GM23338 (cell line): ENCODE results near the gene PCMT1.

ENCODE experiments used
- CREB1 ChIP-seq: fragments of 250-450 bp; sonication (Bioruptor Pico); IDR thresholded peaks from 2 replicates; pipeline ENCODE4 v1.5.0; 2020; ENCODE audit warnings: low read depth, mild to moderate bottlenecking, moderate library complexity
- CTCF ChIP-seq, 2 experiments: fragments of 200-600 bp in 1 of 2; sonication (generic) in 1 of 2; conservative IDR thresholded peaks; 2 replicates each; pipeline versions ENCODE4 v1.5.1 to v1.6.1; 2016 to 2017; ENCODE audit warnings: antibody characterized with exemption in 2 of 2, low read depth in 2 of 2, mild to moderate bottlenecking in 2 of 2, moderate library complexity in 1 of 2
- ETS1 ChIP-seq: IDR thresholded peaks from 2 replicates; pipeline ENCODE4 v1.6.1; 2016; ENCODE audit warnings: antibody characterized with exemption
- EZH2 ChIP-seq: fragments of 200-600 bp; sonication (generic); IDR thresholded peaks from one replicate; pipeline ENCODE4 v1.8.0; 2017; ENCODE audit warnings: antibody characterized with exemption, mild to moderate bottlenecking, low read depth; ENCODE audit not compliant: unreplicated experiment
- EZH2phosphoT487 ChIP-seq: fragments of 200-600 bp; sonication (generic); IDR thresholded peaks from one replicate; pipeline ENCODE4 v1.8.1; 2018; ENCODE audit warnings: antibody characterized with exemption; ENCODE audit not compliant: unreplicated experiment
- JUNB ChIP-seq: IDR thresholded peaks from one replicate; pipeline ENCODE4 v1.6.1; 2016; ENCODE audit warnings: antibody characterized with exemption; ENCODE audit not compliant: unreplicated experiment
- NANOG ChIP-seq: IDR thresholded peaks from 2 replicates; pipeline ENCODE4 v1.6.1; 2016; ENCODE audit warnings: antibody characterized with exemption, borderline replicate concordance
- POLR2AphosphoS5 ChIP-seq: IDR thresholded peaks from 2 replicates; pipeline ENCODE4 v1.6.1; 2016; ENCODE audit warnings: antibody characterized with exemption, low read depth
- REST ChIP-seq: IDR thresholded peaks from one replicate; pipeline ENCODE4 v1.6.1; 2018; ENCODE audit warnings: antibody characterized with exemption; ENCODE audit not compliant: unreplicated experiment
- STAT1 ChIP-seq: IDR thresholded peaks from one replicate; pipeline ENCODE4 v1.6.1; 2016; ENCODE audit warnings: antibody characterized with exemption; ENCODE audit not compliant: unreplicated experiment
- ZNF114 ChIP-seq: fragments of 250-450 bp; sonication (Bioruptor Pico); IDR thresholded peaks from 2 replicates; pipeline ENCODE4 v1.5.0; 2020; ENCODE audit warnings: mild to moderate bottlenecking, moderate library complexity
- ZNF331 ChIP-seq: fragments of 250-450 bp; sonication (Bioruptor Pico); IDR thresholded peaks from 2 replicates; pipeline ENCODE4 v1.5.0; 2020; ENCODE audit warnings: low read depth, mild to moderate bottlenecking, moderate library complexity
- TF ChIP-seq, protein P1 (sequence below): fragments of 250-450 bp; sonication (Bioruptor Pico); IDR thresholded peaks from 2 replicates; pipeline ENCODE4 v1.5.0; 2020; ENCODE audit warnings: mild to moderate bottlenecking, moderate library complexity

GRCh38 chr6:149830731-149831307 is 81.3 kb downstream of the PCMT1 start:
- TF ChIP-seq POLR2AphosphoS5 (no peak), CTCF (conservative IDR thresholded peaks at IDR 0.05; ENCODE audit: low read depth in 2 of 2) (no peak), EZH2phosphoT487 (no peak), CREB1 (CRISPR knock-in tag) (no peak), ZNF331 (no peak), EZH2 (no peak), JUNB (no peak), STAT1 (no peak), REST (no peak), NANOG (no peak), ZNF114 (CRISPR knock-in tag) (no peak), ETS1 (no peak)
- TF ChIP-seq, protein P1, sequence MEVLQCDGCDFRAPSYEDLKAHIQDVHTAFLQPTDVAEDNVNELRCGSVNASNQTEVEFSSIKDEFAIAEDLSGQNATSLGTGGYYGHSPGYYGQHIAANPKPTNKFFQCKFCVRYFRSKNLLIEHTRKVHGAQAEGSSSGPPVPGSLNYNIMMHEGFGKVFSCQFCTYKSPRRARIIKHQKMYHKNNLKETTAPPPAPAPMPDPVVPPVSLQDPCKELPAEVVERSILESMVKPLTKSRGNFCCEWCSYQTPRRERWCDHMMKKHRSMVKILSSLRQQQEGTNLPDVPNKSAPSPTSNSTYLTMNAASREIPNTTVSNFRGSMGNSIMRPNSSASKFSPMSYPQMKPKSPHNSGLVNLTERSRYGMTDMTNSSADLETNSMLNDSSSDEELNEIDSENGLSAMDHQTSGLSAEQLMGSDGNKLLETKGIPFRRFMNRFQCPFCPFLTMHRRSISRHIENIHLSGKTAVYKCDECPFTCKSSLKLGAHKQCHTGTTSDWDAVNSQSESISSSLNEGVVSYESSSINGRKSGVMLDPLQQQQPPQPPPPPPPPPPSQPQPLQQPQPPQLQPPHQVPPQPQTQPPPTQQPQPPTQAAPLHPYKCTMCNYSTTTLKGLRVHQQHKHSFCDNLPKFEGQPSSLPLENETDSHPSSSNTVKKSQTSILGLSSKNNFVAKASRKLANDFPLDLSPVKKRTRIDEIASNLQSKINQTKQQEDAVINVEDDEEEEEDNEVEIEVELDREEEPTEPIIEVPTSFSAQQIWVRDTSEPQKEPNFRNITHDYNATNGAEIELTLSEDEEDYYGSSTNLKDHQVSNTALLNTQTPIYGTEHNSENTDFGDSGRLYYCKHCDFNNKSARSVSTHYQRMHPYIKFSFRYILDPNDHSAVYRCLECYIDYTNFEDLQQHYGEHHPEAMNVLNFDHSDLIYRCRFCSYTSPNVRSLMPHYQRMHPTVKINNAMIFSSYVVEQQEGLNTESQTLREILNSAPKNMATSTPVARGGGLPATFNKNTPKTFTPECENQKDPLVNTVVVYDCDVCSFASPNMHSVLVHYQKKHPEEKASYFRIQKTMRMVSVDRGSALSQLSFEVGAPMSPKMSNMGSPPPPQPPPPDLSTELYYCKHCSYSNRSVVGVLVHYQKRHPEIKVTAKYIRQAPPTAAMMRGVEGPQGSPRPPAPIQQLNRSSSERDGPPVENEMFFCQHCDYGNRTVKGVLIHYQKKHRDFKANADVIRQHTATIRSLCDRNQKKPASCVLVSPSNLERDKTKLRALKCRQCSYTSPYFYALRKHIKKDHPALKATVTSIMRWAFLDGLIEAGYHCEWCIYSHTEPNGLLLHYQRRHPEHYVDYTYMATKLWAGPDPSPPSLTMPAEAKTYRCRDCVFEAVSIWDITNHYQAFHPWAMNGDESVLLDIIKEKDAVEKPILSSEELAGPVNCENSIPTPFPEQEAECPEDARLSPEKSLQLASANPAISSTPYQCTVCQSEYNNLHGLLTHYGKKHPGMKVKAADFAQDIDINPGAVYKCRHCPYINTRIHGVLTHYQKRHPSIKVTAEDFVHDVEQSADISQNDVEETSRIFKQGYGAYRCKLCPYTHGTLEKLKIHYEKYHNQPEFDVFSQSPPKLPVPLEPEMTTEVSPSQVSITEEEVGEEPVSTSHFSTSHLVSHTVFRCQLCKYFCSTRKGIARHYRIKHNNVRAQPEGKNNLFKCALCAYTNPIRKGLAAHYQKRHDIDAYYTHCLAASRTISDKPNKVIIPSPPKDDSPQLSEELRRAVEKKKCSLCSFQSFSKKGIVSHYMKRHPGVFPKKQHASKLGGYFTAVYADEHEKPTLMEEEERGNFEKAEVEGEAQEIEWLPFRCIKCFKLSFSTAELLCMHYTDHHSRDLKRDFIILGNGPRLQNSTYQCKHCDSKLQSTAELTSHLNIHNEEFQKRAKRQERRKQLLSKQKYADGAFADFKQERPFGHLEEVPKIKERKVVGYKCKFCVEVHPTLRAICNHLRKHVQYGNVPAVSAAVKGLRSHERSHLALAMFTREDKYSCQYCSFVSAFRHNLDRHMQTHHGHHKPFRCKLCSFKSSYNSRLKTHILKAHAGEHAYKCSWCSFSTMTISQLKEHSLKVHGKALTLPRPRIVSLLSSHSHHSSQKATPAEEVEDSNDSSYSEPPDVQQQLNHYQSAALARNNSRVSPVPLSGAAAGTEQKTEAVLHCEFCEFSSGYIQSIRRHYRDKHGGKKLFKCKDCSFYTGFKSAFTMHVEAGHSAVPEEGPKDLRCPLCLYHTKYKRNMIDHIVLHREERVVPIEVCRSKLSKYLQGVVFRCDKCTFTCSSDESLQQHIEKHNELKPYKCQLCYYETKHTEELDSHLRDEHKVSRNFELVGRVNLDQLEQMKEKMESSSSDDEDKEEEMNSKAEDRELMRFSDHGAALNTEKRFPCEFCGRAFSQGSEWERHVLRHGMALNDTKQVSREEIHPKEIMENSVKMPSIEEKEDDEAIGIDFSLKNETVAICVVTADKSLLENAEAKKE (CRISPR knock-in tag), result no peak
